K562 (cell line): Measurements from ENCODE around the gene CT45A1.

Experiments
- EZH2 ChIP-seq: IDR thresholded peaks from 2 replicates; pipeline ENCODE4 v1.6.1; 2012; ENCODE audit warnings: low read depth, mild to moderate bottlenecking, inconsistent platforms, low read length, borderline replicate concordance
- FOXM1 ChIP-seq, 2 experiments: fragments of 450-650 bp in 1 of 2; sonication (generic) in 1 of 2; formaldehyde crosslinking in 1 of 2; IDR thresholded peaks; 2 replicates each; pipeline versions ENCODE4 v1.6.1 to v1.9.0; 2017 to 2022; ENCODE audit warnings: low read depth in 2 of 2, mild to moderate bottlenecking in 2 of 2, missing genetic modification reagents in 1 of 2, moderate library complexity in 1 of 2
- MAFF ChIP-seq: IDR thresholded peaks from 2 replicates; pipeline ENCODE4 v1.6.1; 2012; ENCODE audit warnings: low read length, improper control_type of control experiment
- RFX5 ChIP-seq: IDR thresholded peaks from 2 replicates; pipeline ENCODE4 v1.6.1; 2011; ENCODE audit warnings: low read depth, mild to moderate bottlenecking, improper control_type of control experiment, low read length
- SAFB2 ChIP-seq: fragments of 200-400 bp; formaldehyde crosslinking; IDR thresholded peaks from 2 replicates; pipeline ENCODE4 v1.6.1; 2018; ENCODE audit warnings: borderline replicate concordance, low read length, low read depth, moderate library complexity; ENCODE audit not compliant: severe bottlenecking
- SMAD1 ChIP-seq: fragments of 150-350 bp; IDR thresholded peaks from 2 replicates; pipeline ENCODE4 v1.6.1; 2014; ENCODE audit warnings: low read length, low read depth; ENCODE audit not compliant: partially characterized antibody
- ZNF274 ChIP-seq: IDR thresholded peaks from 2 replicates; pipeline ENCODE4 v1.6.1; 2011; ENCODE audit warnings: low read depth, mild to moderate bottlenecking, low read length, moderate library complexity, borderline replicate concordance
- TF ChIP-seq, protein P1 (sequence below), 2 experiments: fragments of 450-650 bp; formaldehyde crosslinking in 1 of 2; IDR thresholded peaks; 2 replicates each; pipeline versions ENCODE4 v1.4.0 to v1.6.1; 2014 to 2020; ENCODE audit warnings: mild to moderate bottlenecking in 2 of 2, borderline replicate concordance in 1 of 2, low read depth in 1 of 2

DNA sequence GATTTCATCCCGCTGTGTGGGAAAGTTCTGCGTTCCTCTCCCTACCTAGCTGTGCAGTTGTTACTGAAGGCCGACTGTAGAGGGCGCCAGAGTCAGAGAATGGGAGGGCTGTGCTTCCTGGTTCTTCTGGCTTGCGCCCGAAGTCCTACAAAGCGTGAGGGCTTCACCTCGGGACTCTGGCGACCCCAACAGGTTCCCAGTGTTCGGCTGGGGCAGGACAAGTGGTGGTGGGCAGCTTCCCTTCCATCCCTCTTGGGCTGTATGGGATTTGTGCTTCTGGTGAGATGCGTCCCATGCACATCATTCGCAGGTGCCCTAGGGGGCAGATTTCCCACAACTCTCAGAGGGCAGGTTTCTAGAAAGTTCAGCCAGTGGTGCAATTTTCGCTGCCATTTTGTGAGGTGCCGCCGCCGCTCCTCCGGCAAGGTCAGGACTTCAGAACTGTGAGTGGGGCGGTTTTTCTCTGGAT is 27.3 kb downstream of the CT45A1 start:
- TF ChIP-seq RFX5, result no peak
- TF ChIP-seq SMAD1, result no peak
- no peak for TF ChIP-seq SAFB2
- TF ChIP-seq, protein P1, sequence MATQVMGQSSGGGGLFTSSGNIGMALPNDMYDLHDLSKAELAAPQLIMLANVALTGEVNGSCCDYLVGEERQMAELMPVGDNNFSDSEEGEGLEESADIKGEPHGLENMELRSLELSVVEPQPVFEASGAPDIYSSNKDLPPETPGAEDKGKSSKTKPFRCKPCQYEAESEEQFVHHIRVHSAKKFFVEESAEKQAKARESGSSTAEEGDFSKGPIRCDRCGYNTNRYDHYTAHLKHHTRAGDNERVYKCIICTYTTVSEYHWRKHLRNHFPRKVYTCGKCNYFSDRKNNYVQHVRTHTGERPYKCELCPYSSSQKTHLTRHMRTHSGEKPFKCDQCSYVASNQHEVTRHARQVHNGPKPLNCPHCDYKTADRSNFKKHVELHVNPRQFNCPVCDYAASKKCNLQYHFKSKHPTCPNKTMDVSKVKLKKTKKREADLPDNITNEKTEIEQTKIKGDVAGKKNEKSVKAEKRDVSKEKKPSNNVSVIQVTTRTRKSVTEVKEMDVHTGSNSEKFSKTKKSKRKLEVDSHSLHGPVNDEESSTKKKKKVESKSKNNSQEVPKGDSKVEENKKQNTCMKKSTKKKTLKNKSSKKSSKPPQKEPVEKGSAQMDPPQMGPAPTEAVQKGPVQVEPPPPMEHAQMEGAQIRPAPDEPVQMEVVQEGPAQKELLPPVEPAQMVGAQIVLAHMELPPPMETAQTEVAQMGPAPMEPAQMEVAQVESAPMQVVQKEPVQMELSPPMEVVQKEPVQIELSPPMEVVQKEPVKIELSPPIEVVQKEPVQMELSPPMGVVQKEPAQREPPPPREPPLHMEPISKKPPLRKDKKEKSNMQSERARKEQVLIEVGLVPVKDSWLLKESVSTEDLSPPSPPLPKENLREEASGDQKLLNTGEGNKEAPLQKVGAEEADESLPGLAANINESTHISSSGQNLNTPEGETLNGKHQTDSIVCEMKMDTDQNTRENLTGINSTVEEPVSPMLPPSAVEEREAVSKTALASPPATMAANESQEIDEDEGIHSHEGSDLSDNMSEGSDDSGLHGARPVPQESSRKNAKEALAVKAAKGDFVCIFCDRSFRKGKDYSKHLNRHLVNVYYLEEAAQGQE (IDR thresholded peaks at IDR 0.05; ENCODE audit: borderline replicate concordance), result peak; percentile 67; the same call in 1 of the 2 replicates
- TF ChIP-seq, protein P1 (CRISPR knock-in tag; IDR thresholded peaks at IDR 0.05; ENCODE audit: low read depth), result no peak
- TF ChIP-seq MAFF, result no peak
- TF ChIP-seq EZH2, result no peak
- no peak for TF ChIP-seq ZNF274
- no peak for TF ChIP-seq FOXM1 (IDR thresholded peaks at IDR 0.05; ENCODE audit: low read depth)
- TF ChIP-seq FOXM1 (CRISPR knock-in tag; IDR thresholded peaks at IDR 0.05; ENCODE audit: low read depth), result no peak
